Adipocyte (in vitro differentiated cells): ENCODE measurements around the gene CDK11B.
"Not testable (repeated sequence)": the region's sequence is repeated elsewhere in the genome, so short reads cannot be mapped to it uniquely, and the experiment has no call there.

Source experiments
- DNase-seq: peaks from one replicate; pipeline ENCODE4 v3.0.0-alpha.2; 2015; ENCODE audit warnings: low read depth
- H3K27me3 ChIP-seq: replicated peaks from 2 replicates; pipeline ENCODE4 v1.7.0; 2013; ENCODE audit warnings: mild to moderate bottlenecking, low read length, moderate library complexity; ENCODE audit not compliant: control insufficient read depth, insufficient read depth
- H3K36me3 ChIP-seq: 2 replicates; pipeline ENCODE4 v1.7.0; 2013; ENCODE audit warnings: low read length, mild to moderate bottlenecking, moderate library complexity; ENCODE audit not compliant: control insufficient read depth, insufficient read depth, severe bottlenecking
- H3K4me1 ChIP-seq: 2 replicates; pipeline ENCODE4 v1.7.0; 2013; ENCODE audit warnings: mild to moderate bottlenecking, low read length, moderate library complexity; ENCODE audit not compliant: control insufficient read depth, insufficient read depth
- H3K4me3 ChIP-seq: 2 replicates; pipeline ENCODE4 v1.7.0; 2013; ENCODE audit warnings: mild to moderate bottlenecking, low read length, moderate library complexity
- H3K9ac ChIP-seq: 2 replicates; pipeline ENCODE4 v1.7.0; 2013; ENCODE audit warnings: mild to moderate bottlenecking, low read length, moderate library complexity
- H3K9me3 ChIP-seq: 2 replicates; pipeline ENCODE4 v1.7.0; 2013; ENCODE audit warnings: mild to moderate bottlenecking, low read length, moderate library complexity; ENCODE audit not compliant: control insufficient read depth

CDK11B gene

GRCh38 chr1:1678581-1679380 is 20.0 kb upstream of the CDK11B start:
- H3K27me3 ChIP-seq, result no peaks in the 10 kb centered on the region
- peaks cover under 1% of the 10 kb centered on the region for H3K36me3 ChIP-seq
- no peaks in the 10 kb centered on the region for H3K4me1 ChIP-seq
- H3K9me3 ChIP-seq, result no peaks in the 10 kb centered on the region
- DNase-seq, result no peak
- no peak overlapping the region for H3K4me3 ChIP-seq
- H3K9ac ChIP-seq, result no peak overlapping the region

- H3K4me1 ChIP-seq, result no peaks in the 10 kb centered on the region
- H3K9me3 ChIP-seq, result no peaks in the 10 kb centered on the region
- no peaks in the 10 kb centered on the region for H3K27me3 ChIP-seq
- DNase-seq, result no peak
- H3K9ac ChIP-seq, result no peak overlapping the region
- H3K4me3 ChIP-seq, result no peak overlapping the region
- no peaks in the 10 kb centered on the region for H3K36me3 ChIP-seq
These were observed 19.1 kb upstream of the CDK11B start for GRCh38 chr1:1677718-1678580.

- not testable (repeated sequence) for H3K4me3 ChIP-seq, DNase-seq, H3K9ac ChIP-seq, H3K9me3 ChIP-seq, H3K27me3 ChIP-seq, H3K4me1 ChIP-seq
- peaks cover 17% of the 10 kb centered on the region for H3K36me3 ChIP-seq
These were observed 17.3 kb upstream of the CDK11B start for GRCh38 chr1:1676087-1676486.

DNA sequence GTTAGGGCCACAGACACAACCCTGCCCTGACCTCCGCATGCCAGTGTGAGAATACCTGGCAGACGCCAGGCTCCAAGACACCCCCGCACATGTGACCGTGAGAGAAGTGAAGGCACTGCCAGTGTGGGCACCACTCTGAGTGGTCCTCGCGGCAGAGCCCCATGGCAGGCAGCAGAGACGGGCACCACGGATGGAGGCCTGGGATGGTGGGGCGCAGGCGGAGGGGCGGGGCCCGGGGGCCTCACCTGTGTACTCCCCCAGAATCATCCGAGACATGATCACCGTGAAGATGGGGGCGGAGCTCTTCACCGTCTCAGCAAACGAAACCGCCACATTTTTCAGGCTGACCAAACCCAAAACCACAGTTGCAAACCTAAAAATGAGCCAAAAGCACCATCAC is 16.4 kb upstream of the CDK11B start:
- not testable (repeated sequence) for H3K9me3 ChIP-seq, DNase-seq, H3K27me3 ChIP-seq, H3K4me1 ChIP-seq, H3K4me3 ChIP-seq, H3K9ac ChIP-seq
- H3K36me3 ChIP-seq, result peaks cover 23% of the 10 kb centered on the region

DNA sequence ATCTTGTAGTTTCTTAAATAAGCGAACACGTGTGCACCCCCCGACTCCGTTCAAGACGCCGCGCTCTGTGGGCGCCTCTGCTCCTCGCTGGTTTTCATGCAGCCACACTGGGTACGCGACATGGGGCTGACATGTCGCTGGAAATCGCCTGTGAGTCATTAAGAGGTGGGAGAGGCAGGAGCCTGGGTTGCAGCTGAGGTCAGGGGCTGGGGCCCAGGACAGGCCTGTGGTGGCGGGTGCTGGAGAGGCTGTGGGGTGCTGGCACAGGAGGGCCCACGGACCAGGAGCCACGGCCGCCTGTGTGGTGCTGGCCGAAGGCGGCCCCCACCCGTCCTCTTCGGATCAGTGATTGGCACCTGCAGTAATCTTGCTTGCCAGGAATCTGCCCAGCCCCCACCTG is 16.0 kb upstream of the CDK11B start:
- not testable (repeated sequence) for H3K4me3 ChIP-seq, H3K27me3 ChIP-seq, DNase-seq, H3K9me3 ChIP-seq, H3K4me1 ChIP-seq, H3K9ac ChIP-seq
- H3K36me3 ChIP-seq, result peaks cover 25% of the 10 kb centered on the region

DNA sequence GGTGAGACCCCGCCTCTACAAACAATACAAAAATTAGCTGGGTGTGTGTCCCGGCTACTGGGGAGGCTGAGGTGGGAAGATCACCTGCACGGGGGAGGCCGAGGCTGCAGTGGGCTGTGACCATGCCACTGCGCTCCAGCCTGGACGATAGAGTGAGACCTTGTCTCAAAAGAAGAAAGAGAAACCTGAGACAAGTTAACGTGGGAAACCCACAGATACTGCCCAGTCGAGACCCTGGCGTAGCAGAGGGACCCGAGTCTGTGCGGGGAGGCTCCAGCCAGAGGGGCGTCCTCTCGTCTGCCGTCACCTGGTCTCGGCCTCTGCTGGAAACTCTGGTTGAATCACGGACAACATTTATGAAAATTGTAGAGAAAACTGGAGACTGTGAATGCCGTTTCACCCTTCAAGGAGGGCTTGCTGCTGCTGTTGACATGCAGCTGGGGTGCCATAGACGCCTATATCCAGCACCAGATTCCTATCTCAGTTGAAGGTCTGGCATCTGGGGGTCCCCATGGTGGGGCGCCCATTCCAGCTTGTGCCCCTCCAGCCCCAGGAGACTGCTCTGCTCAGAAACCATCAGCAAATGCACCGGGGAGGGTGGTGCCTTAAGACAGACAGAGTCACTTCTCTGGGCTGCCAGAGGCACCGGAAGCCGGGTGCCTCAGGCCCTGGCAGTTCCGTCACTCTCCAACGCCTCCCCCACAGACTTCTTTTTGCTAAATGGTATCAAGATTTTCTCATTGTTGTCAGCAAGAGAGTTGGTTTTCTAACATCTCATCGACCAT is 13.6 kb upstream of the CDK11B start:
- no peak overlapping the region for H3K4me3 ChIP-seq
- H3K36me3 ChIP-seq, result peaks cover 41% of the 10 kb centered on the region
- H3K9me3 ChIP-seq, result no peaks in the 10 kb centered on the region
- DNase-seq, result no peak
- H3K9ac ChIP-seq, result no peak overlapping the region
- H3K27me3 ChIP-seq, result no peaks in the 10 kb centered on the region
- H3K4me1 ChIP-seq, result no peaks in the 10 kb centered on the region

DNA sequence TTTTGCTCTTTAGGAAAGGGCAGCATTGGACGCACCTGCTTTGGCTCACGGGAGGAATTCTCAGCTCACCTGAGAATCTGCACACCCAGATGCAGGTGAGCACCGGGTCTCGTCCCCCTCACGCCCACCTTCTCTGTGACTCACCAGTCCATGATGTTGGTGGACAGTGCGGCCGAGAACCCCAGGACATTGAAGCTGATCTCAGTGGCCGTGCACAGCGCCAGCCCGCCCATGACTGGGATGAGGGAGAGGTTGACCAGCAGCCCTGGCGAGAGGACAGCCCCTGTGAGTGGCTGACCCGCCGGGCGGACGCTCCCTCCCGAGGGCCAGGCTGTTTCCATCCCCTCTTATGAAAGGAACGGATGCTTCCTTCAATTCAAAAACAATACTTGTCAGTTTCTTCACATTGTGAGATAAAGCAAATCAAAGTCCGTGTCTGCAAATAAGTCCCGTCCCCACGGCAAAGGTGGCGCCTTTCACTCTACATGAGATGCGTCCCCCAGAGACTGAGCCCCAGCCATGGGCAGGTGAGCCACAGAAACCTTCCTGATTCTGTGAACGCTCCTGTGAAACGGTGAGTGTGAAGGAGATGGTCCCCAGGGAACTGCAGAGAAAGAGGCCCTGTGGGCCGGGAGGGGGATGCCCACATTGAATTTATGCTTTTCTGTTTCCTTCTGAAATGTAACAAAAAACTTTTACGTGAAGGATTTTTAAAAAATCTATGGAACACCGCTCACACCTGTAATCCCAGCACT is 12.7 kb upstream of the CDK11B start:
- H3K36me3 ChIP-seq, result peaks cover 42% of the 10 kb centered on the region

DNA sequence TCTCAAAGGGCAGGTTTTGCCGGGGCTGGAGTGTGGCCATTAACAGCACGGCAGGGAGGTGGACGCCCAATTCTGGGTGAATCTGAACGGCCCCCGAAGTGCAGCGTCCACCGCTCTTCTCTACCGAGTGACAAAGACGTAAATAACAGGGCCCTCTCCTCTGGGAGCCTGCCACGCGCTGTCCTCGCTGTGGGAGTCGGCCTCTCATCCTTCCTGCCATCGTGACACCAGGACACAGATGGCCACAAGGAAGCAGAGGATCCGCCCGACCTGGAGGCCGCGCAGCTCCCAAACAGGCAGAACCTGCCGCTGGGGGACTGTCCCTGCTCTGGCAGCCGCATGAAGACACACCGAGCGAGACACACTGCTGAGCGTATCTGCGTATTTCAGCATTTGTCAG is 12.1 kb upstream of the CDK11B start:
- H3K4me3 ChIP-seq, result no peak overlapping the region
- no peaks in the 10 kb centered on the region for H3K9me3 ChIP-seq
- H3K4me1 ChIP-seq, result no peaks in the 10 kb centered on the region
- H3K9ac ChIP-seq, result no peak overlapping the region
- DNase-seq, result no peak
- H3K36me3 ChIP-seq, result peaks cover 48% of the 10 kb centered on the region
- H3K27me3 ChIP-seq, result no peaks in the 10 kb centered on the region

More for the DNA sequence above, 12.7 kb upstream of the CDK11B start:
- H3K27me3 ChIP-seq, result no peaks in the 10 kb centered on the region
- DNase-seq, result no peak
- no peaks in the 10 kb centered on the region for H3K4me1 ChIP-seq
- H3K4me3 ChIP-seq, result no peak overlapping the region
- H3K9me3 ChIP-seq, result no peaks in the 10 kb centered on the region
- no peak overlapping the region for H3K9ac ChIP-seq

- Histone ChIP-seq H3K4me1 (no peaks in the 10 kb centered on the region), H3K36me3 (peaks cover 60% of the 10 kb centered on the region), H3K4me3 (no peak overlapping the region), H3K9me3 (no peaks in the 10 kb centered on the region), H3K9ac (no peak overlapping the region), H3K27me3 (no peaks in the 10 kb centered on the region)
- no peak for DNase-seq
These were observed 10.9 kb upstream of the CDK11B start for GRCh38 chr1:1669468-1670440.

GRCh38 chr1:1666526-1666925 is 7.7 kb upstream of the CDK11B start:
- Histone ChIP-seq H3K36me3 (peaks cover 47% of the 10 kb centered on the region), H3K9me3 (no peaks in the 10 kb centered on the region), H3K4me3 (no peak overlapping the region), H3K27me3 (no peaks in the 10 kb centered on the region), H3K4me1 (peaks cover 10% of the 10 kb centered on the region), H3K9ac (no peak overlapping the region)
- DNase-seq, result no peak
